ENCODE data around the gene FARS2.

Gene FARS2

GRCh38 chr6:5290097-5290496, 28.8 kb downstream of the FARS2 start:
- peaks cover 8% of the 10 kb centered on the region for H3K4me1 ChIP-seq (ENCODE audit: control insufficient read depth, insufficient read depth, low read length)
- H3K9me3 ChIP-seq (ENCODE audit: control insufficient read depth, insufficient read depth, low read depth, low read length) = no peaks in the 10 kb centered on the region
- no peak for TF ChIP-seq ZNF560 (tag by site-specific recombination; IDR thresholded peaks at IDR 0.05; ENCODE audit: borderline replicate concordance)
- no peak for TF ChIP-seq ZNF175 (tag by site-specific recombination; IDR thresholded peaks at IDR 0.05)
- no peak for TF ChIP-seq GLI2 (tag by site-specific recombination; IDR thresholded peaks at IDR 0.05; ENCODE audit: borderline replicate concordance, low read depth)
- no peak for TF ChIP-seq PRDM6 (tag by site-specific recombination; IDR thresholded peaks at IDR 0.05)
- ChIA-PET POLR2A (interaction anchor here (0.7 kb wide), 1 partner anchor 29 kb away, joined by 3 read pairs; the partner anchor contains the start of gene LYRM4), CTCF (interaction anchor here (0.6 to 4.0 kb wide), 3 partner anchors 10 to 151 kb away, joined by 3 to 12 read pairs (median 3); no protein-coding TSS in a partner anchor)
- no peaks in the 10 kb centered on the region for H3K36me3 ChIP-seq (ENCODE audit: control insufficient read depth in 2 of 2, insufficient read depth in 1 of 2, low read length in 2 of 2)
- no peak overlapping the region for H3K4me3 ChIP-seq (ENCODE audit: low read depth, low read length)
- no peak overlapping the region for H3K27ac ChIP-seq (ENCODE audit: extremely low read depth, low read depth, low read length)

GRCh38 chr6:5290500-5290899, 29.2 kb downstream of the FARS2 start:
- TF ChIP-seq ZNF830 (tag by site-specific recombination; IDR thresholded peaks at IDR 0.05; ENCODE audit: low read depth) = no peak
- no peak for TF ChIP-seq ZNF174 (tag by site-specific recombination; IDR thresholded peaks at IDR 0.05)
- TF ChIP-seq ZNF76 (tag by site-specific recombination; IDR thresholded peaks at IDR 0.05; ENCODE audit: borderline replicate concordance, low read depth) = no peak
- TF ChIP-seq SP7 (tag by site-specific recombination; IDR thresholded peaks at IDR 0.05) = no peak
- TF ChIP-seq KLF1 (tag by site-specific recombination; IDR thresholded peaks at IDR 0.05) = no peak
- TF ChIP-seq ZNF707 (tag by site-specific recombination; IDR thresholded peaks at IDR 0.05) = no peak
- TF ChIP-seq ZBTB11 (tag by site-specific recombination; conservative IDR thresholded peaks at IDR 0.05; ENCODE audit: low read depth) = no peak
- TF ChIP-seq ZNF624 (tag by site-specific recombination; IDR thresholded peaks at IDR 0.05) = no peak
- no peak for TF ChIP-seq ZNF660 (tag by site-specific recombination; IDR thresholded peaks at IDR 0.05)
- no peak for TF ChIP-seq ZNF311 (tag by site-specific recombination; IDR thresholded peaks at IDR 0.05; ENCODE audit: borderline replicate concordance)
- TF ChIP-seq ATF2 (tag by site-specific recombination; IDR thresholded peaks at IDR 0.05; ENCODE audit: low read depth) = no peak
- TF ChIP-seq ZNF585B (tag by site-specific recombination; IDR thresholded peaks at IDR 0.05) = no peak
- no peak for TF ChIP-seq ZSCAN18 (tag by site-specific recombination; IDR thresholded peaks at IDR 0.05)
- no peak for TF ChIP-seq ZNF777 (tag by site-specific recombination; IDR thresholded peaks at IDR 0.05; ENCODE audit: borderline replicate concordance)
- TF ChIP-seq ZNF548 (tag by site-specific recombination; IDR thresholded peaks at IDR 0.05) = no peak
- TF ChIP-seq ZNF366 (tag by site-specific recombination; conservative IDR thresholded peaks at IDR 0.05) = no peak
- no peak for TF ChIP-seq MZF1 (tag by site-specific recombination; IDR thresholded peaks at IDR 0.05; ENCODE audit: borderline replicate concordance)
- no peak for TF ChIP-seq ZNF114 (tag by site-specific recombination; IDR thresholded peaks at IDR 0.05)
- TF ChIP-seq ZNF184 (tag by site-specific recombination; IDR thresholded peaks at IDR 0.05) = no peak
- POLR2A ChIA-PET = interaction anchor here (0.7 kb wide), 1 partner anchor 30 kb away, joined by 3 read pairs; the partner anchor contains the start of gene LYRM4
- Histone ChIP-seq H3K4me1 (ENCODE audit: control insufficient read depth, insufficient read depth, low read length) (peaks cover 11% of the 10 kb centered on the region), H3K36me3 (ENCODE audit: control insufficient read depth in 2 of 2, insufficient read depth in 1 of 2, low read length in 2 of 2) (no peaks in the 10 kb centered on the region), H3K4me3 (ENCODE audit: low read depth, low read length) (no peak overlapping the region), H3K9me3 (ENCODE audit: control insufficient read depth, insufficient read depth, low read depth, low read length) (no peaks in the 10 kb centered on the region), H3K27ac (ENCODE audit: extremely low read depth, low read depth, low read length) (no peak overlapping the region)
- CTCF ChIA-PET = interaction anchor here (0.6 to 4.0 kb wide), 3 partner anchors 13 to 151 kb away, joined by 3 to 12 read pairs (median 3); no protein-coding TSS in a partner anchor
